HCT116 (cell line): ENCODE data around the gene ISM1. TPM values are rescaled to one million over a fixed set of nuclear protein-coding genes. Genes with fewer than 3 reads are reported as not detected.

Experiments used
- ATAC-seq: fragments of 200-7000 bp; cut with Tn5 transposase; 2 replicates; pipeline ENCODE4 v1.9.1; 2020; ENCODE audit warnings: mild to moderate bottlenecking, moderate library complexity
- BruUV-seq: library from RNA; stranded (reverse); fragments of 400-500 nt; replicated peaks from 2 replicates; lab custom pipeline; 2021; lab: Mats Ljungman, UMichigan
- CTCF ChIA-PET: fragments of 300-600 bp; sonication (Branson Sonifier 250); formaldehyde crosslinking; loops from one replicate; lab custom pipeline; 2021; ENCODE audit warnings: antibody characterized with exemption; lab: Charles Lee
- POLR2A ChIA-PET: fragments of 300-600, 350-600 bp; sonication (Branson Sonifier 250); formaldehyde crosslinking; loops from one replicate; lab custom pipeline; 2021; ENCODE audit warnings: antibody characterized with exemption; lab: Charles Lee
- RAD21 ChIA-PET, 2 experiments: fragments of 300-600 bp; sonication (Branson Sonifier 250); formaldehyde crosslinking; loops; one replicate each; lab custom pipeline; 2023; ENCODE audit warnings: low total read pairs in 2 of 2; ENCODE audit not compliant: uncharacterized antibody in 2 of 2, unreplicated experiment in 2 of 2, low non-redundant PET in 1 of 2; lab: Charles Lee
- DNase-seq: peaks from one replicate; pipeline ENCODE4 v3.0.0-alpha.2; 2010; ENCODE audit warnings: low read depth, low spot score
- H2AFZ ChIP-seq: fragments of 200-600 bp; shearing (Covaris generic), sonication (generic); 2 replicates; pipeline ENCODE4 v1.6.1; 2017; ENCODE audit warnings: low read depth, mixed run types, mixed read lengths, antibody characterized with exemption, low read length; ENCODE audit not compliant: poor library complexity, severe bottlenecking
- H3K27ac ChIP-seq: 2 replicates; pipeline ENCODE4 v1.5.1; 2012; ENCODE audit warnings: low read depth, low read length
- H3K27me3 ChIP-seq: fragments of 200-600 bp; sonication (generic); 2 replicates; pipeline ENCODE4 v1.6.1; 2016; ENCODE audit warnings: mixed run types, low read length, mixed read lengths; ENCODE audit not compliant: insufficient read depth
- H3K36me3 ChIP-seq, 2 experiments: fragments of 200-500 bp in 1 of 2; fragments of 200-600 bp in 1 of 2; sonication (Bioruptor generic) in 1 of 2; sonication (generic) in 1 of 2; 2 replicates each; pipeline versions ENCODE4 v1.5.1 to v1.6.1; 2014 to 2016; ENCODE audit warnings: low read length in 2 of 2, inconsistent platforms in 1 of 2, mixed read lengths in 1 of 2, mixed run types in 1 of 2; ENCODE audit not compliant: insufficient read depth in 2 of 2, control insufficient read depth in 1 of 2
- H3K4me1 ChIP-seq, 2 experiments: fragments of 200-600 bp in 1 of 2; sonication (generic) in 1 of 2; 2 replicates each; pipeline versions ENCODE4 v1.5.1 to v1.6.1; 2012 to 2017; ENCODE audit warnings: low read length in 2 of 2, inconsistent platforms in 1 of 2, mild to moderate bottlenecking in 1 of 2, mixed read lengths in 1 of 2, mixed run types in 1 of 2, moderate library complexity in 1 of 2; ENCODE audit not compliant: insufficient read depth in 2 of 2, control insufficient read depth in 1 of 2
- H3K4me2 ChIP-seq: fragments of 200-600 bp; sonication (generic); 2 replicates; pipeline ENCODE4 v1.6.1; 2017; ENCODE audit warnings: mixed run types, low read length, mixed read lengths
- H3K4me3 ChIP-seq, 2 experiments: fragments of 200-600 bp in 1 of 2; sonication (generic) in 1 of 2; replicated peaks in 1 of 2; 2 replicates each; pipeline ENCODE4 v1.5.1; 2011 to 2016; ENCODE audit warnings: low read length in 2 of 2, control low read depth in 1 of 2, low read depth in 1 of 2, mild to moderate bottlenecking in 1 of 2, mixed read lengths in 1 of 2, mixed run types in 1 of 2
- H3K79me2 ChIP-seq: fragments of 200-600 bp; sonication (generic); 2 replicates; pipeline ENCODE4 v1.6.1; 2017; ENCODE audit warnings: mild to moderate bottlenecking, mixed run types, low read length, moderate library complexity, mixed read lengths; ENCODE audit not compliant: insufficient read depth
- H3K9ac ChIP-seq: fragments of 200-600 bp; sonication (generic); 2 replicates; pipeline ENCODE4 v1.6.1; 2016; ENCODE audit warnings: low read length, mixed read lengths
- H3K9me2 ChIP-seq: fragments of 200-600 bp; sonication (generic), shearing (Covaris generic); 2 replicates; pipeline ENCODE4 v1.6.1; 2017; ENCODE audit warnings: mixed run types, mild to moderate bottlenecking, moderate library complexity; ENCODE audit not compliant: insufficient read depth
- H3K9me3 ChIP-seq, 2 experiments: fragments of 200-500 bp in 1 of 2; fragments of 200-600 bp in 1 of 2; sonication (Bioruptor generic) in 1 of 2; sonication (generic) in 1 of 2; 2 replicates each; pipeline ENCODE4 v1.6.1; 2014 to 2017; ENCODE audit warnings: low read length in 2 of 2, mixed read lengths in 2 of 2, inconsistent platforms in 1 of 2, low read depth in 1 of 2, mild to moderate bottlenecking in 1 of 2, mixed run types in 1 of 2, moderate library complexity in 1 of 2; ENCODE audit not compliant: control insufficient read depth in 1 of 2, insufficient read depth in 1 of 2
- H4K20me1 ChIP-seq: fragments of 200-600 bp; sonication (generic), shearing (Covaris generic); 2 replicates; pipeline ENCODE4 v1.6.1; 2017; ENCODE audit warnings: mixed run types, mild to moderate bottlenecking, moderate library complexity; ENCODE audit not compliant: insufficient read depth
- CBX3 ChIP-seq: IDR thresholded peaks from 2 replicates; pipeline ENCODE4 v1.6.1; 2012; ENCODE audit warnings: low read depth
- CEBPB ChIP-seq: IDR thresholded peaks from 2 replicates; pipeline ENCODE4 v1.6.1; 2012; ENCODE audit warnings: low read depth
- EZH2phosphoT487 ChIP-seq: fragments of 200-600 bp; IDR thresholded peaks from 2 replicates; pipeline ENCODE4 v1.6.1; 2018; ENCODE audit warnings: antibody characterized with exemption, borderline replicate concordance
- JUND ChIP-seq: IDR thresholded peaks from 2 replicates; pipeline ENCODE4 v1.6.1; 2012
- POLR2AphosphoS5 ChIP-seq: IDR thresholded peaks from 2 replicates; pipeline ENCODE4 v1.6.1; 2011; ENCODE audit warnings: mild to moderate bottlenecking, low read depth, low read length, moderate library complexity
- SIN3A ChIP-seq: IDR thresholded peaks from 2 replicates; pipeline ENCODE4 v1.6.1; 2012; ENCODE audit warnings: low read depth
- SP1 ChIP-seq: IDR thresholded peaks from 2 replicates; pipeline ENCODE4 v1.6.1; 2012; ENCODE audit warnings: low read depth
- intact Hi-C: fragments of 100-400 bp; cut with micrococcal nuclease; formaldehyde crosslinking; loops from 2 replicates; pipeline ENCODE4 v1.10.0; 2022
- total RNA-seq: library from RNA; stranded (reverse); gene quantifications from one replicate; pipeline ENCODE4 v1.2.1, GENCODE V29; 2021; ENCODE audit not compliant: unreplicated experiment
- TF ChIP-seq, protein P1 (sequence below): IDR thresholded peaks from 2 replicates; pipeline ENCODE4 v1.6.1; 2011; ENCODE audit warnings: mild to moderate bottlenecking, low read length, moderate library complexity; ENCODE audit not compliant: insufficient replicate concordance; ENCODE audit errors: extremely low read depth

ISM1 gene
- total RNA-seq, 1 experiment from 2014 or later = 0.37 TPM

- Histone ChIP-seq H3K9me2 (no peaks in the 10 kb centered on the region), H3K27ac (no peak overlapping the region), H3K4me1 (no peaks in the 10 kb centered on the region), H4K20me1 (no peaks in the 10 kb centered on the region), H3K9ac (no peak overlapping the region), H3K36me3 (no peaks in the 10 kb centered on the region; a peak in 1 of 4 replicates), H3K27me3 (no peaks in the 10 kb centered on the region), H3K9me3 (no peaks in the 10 kb centered on the region), H3K79me2 (no peaks in the 10 kb centered on the region), H3K4me3 (no peak overlapping the region), H2AFZ (no peak overlapping the region), H3K4me2 (no peak overlapping the region)
- POLR2A ChIA-PET = no interaction called here
- TF ChIP-seq, protein P1, sequence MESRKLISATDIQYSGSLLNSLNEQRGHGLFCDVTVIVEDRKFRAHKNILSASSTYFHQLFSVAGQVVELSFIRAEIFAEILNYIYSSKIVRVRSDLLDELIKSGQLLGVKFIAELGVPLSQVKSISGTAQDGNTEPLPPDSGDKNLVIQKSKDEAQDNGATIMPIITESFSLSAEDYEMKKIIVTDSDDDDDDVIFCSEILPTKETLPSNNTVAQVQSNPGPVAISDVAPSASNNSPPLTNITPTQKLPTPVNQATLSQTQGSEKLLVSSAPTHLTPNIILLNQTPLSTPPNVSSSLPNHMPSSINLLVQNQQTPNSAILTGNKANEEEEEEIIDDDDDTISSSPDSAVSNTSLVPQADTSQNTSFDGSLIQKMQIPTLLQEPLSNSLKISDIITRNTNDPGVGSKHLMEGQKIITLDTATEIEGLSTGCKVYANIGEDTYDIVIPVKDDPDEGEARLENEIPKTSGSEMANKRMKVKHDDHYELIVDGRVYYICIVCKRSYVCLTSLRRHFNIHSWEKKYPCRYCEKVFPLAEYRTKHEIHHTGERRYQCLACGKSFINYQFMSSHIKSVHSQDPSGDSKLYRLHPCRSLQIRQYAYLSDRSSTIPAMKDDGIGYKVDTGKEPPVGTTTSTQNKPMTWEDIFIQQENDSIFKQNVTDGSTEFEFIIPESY = no peak
- no peak for TF ChIP-seq SIN3A
- TF ChIP-seq EZH2phosphoT487 = no peak
- TF ChIP-seq CBX3 = no peak
- TF ChIP-seq SP1 = no peak
- TF ChIP-seq JUND = no peak
- TF ChIP-seq POLR2AphosphoS5 = no peak
- no peak for TF ChIP-seq CEBPB
- intact Hi-C loops = no loop called here
- ATAC-seq = no peak
- no TSS peak for BruUV-seq
- RAD21 ChIA-PET = no interaction called here
- no peak for DNase-seq
- CTCF ChIA-PET = interaction anchor here (3.7 kb wide), 1 partner anchor 11 kb away, joined by 13 read pairs; no protein-coding TSS in a partner anchor
These were observed 70.1 kb downstream of the ISM1 start for GRCh38 chr20:13291157-13291556.
